Peyer's patch (tissue), 4 donors: ENCODE measurements around the gene MOB3C.

Experiments used
- POLR2A ChIP-seq, 2 donors: fragments of 450-650 bp; IDR thresholded peaks; one replicate each; pipeline ENCODE4 v1.5.1; 2017; ENCODE audit warnings: antibody characterized with exemption in 2 of 2, mild to moderate bottlenecking in 2 of 2, moderate library complexity in 2 of 2
- TF ChIP-seq, protein P1 (sequence below), 6 experiments: fragments of 450-650 bp in 4 of 6; fragments of 200-600 bp in 2 of 6; sonication (generic) in 1 of 6; IDR thresholded peaks; one replicate each; pipeline ENCODE4 v1.5.1; 2017 to 2019; ENCODE audit warnings: antibody characterized with exemption in 6 of 6, mild to moderate bottlenecking in 3 of 6, moderate library complexity in 1 of 6

DNA sequence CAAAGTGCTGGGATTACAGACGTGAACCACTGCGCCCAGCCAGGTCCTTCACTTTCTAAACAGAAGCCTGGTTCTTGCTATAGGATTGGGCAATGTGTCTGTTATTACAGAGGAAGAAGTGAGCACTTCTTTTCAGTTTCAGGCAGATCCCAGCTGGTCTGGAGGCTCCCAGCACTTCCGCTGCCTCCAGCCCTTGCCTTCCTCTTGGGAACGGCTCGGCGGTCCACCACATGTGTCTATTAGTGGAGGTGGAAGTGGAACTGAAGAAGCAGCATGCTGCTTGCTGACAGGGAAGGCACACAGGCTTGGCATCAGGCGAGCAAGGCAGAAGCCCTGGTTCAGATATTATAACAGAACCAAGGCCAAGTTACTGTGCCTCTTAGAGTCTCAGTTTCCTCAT, 29.5 kb downstream of the MOB3C start:
- TF ChIP-seq, protein P1, sequence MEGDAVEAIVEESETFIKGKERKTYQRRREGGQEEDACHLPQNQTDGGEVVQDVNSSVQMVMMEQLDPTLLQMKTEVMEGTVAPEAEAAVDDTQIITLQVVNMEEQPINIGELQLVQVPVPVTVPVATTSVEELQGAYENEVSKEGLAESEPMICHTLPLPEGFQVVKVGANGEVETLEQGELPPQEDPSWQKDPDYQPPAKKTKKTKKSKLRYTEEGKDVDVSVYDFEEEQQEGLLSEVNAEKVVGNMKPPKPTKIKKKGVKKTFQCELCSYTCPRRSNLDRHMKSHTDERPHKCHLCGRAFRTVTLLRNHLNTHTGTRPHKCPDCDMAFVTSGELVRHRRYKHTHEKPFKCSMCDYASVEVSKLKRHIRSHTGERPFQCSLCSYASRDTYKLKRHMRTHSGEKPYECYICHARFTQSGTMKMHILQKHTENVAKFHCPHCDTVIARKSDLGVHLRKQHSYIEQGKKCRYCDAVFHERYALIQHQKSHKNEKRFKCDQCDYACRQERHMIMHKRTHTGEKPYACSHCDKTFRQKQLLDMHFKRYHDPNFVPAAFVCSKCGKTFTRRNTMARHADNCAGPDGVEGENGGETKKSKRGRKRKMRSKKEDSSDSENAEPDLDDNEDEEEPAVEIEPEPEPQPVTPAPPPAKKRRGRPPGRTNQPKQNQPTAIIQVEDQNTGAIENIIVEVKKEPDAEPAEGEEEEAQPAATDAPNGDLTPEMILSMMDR (IDR thresholded peaks at IDR 0.05), result no peak
- TF ChIP-seq POLR2A (IDR thresholded peaks at IDR 0.05), result no peak
